GM12878 (cell line): Measurements from ENCODE around the gene ZDHHC22. TPM values are rescaled to one million over a fixed set of nuclear protein-coding genes. Genes with fewer than 3 reads are reported as not detected.

Source experiments
- ATAC-seq: fragments of 200-7000 bp; cut with Tn5 transposase; 3 replicates; pipeline ENCODE4 v1.9.1; 2020; ENCODE audit warnings: mild to moderate bottlenecking, moderate library complexity
- BruUV-seq: library from RNA; stranded (reverse); fragments of 400-500 nt; replicated peaks from 2 replicates; lab custom pipeline; 2021; lab: Mats Ljungman, UMichigan
- CTCF ChIA-PET: fragments of 300-600 bp; sonication (Branson Sonifier 250); formaldehyde crosslinking; extraction: SDS; loops from one replicate; lab custom pipeline; 2021; ENCODE audit warnings: inconsistent platforms; lab: Yijun Ruan, JAX
- POLR2A ChIA-PET: fragments of 350-600 bp; formaldehyde crosslinking; extraction: SDS; loops from one replicate; lab custom pipeline; 2021; ENCODE audit warnings: inconsistent platforms; lab: Charles Lee
- RAD21 ChIA-PET: fragments of 300-600 bp; sonication (Branson Sonifier 250); formaldehyde crosslinking; loops from one replicate; lab custom pipeline; 2023; ENCODE audit warnings: antibody characterized with exemption; ENCODE audit not compliant: unreplicated experiment; lab: Charles Lee
- SMC1A ChIA-PET: fragments of 300-600 bp; sonication (Branson Sonifier 250); formaldehyde crosslinking; loops from one replicate; lab custom pipeline; 2023; ENCODE audit not compliant: unreplicated experiment, uncharacterized antibody; lab: Charles Lee
- DNase-seq: peaks from one replicate; pipeline ENCODE4 v3.0.0-alpha.2; 2011; ENCODE audit warnings: low read depth, low spot score
- FAIRE-seq: peaks from 3 replicates; lab custom pipeline; 2011; peaks lifted over from hg19 to GRCh38; lab: Jason Lieb, UNC
- H2AFZ ChIP-seq: 2 replicates; pipeline ENCODE4 v1.6.0; 2011; ENCODE audit warnings: low read depth, low read length, control low read depth; ENCODE audit not compliant: control insufficient read depth
- H3K27ac ChIP-seq: 2 replicates; pipeline ENCODE4 v1.5.1; 2011; ENCODE audit warnings: control low read depth; ENCODE audit not compliant: control insufficient read depth, insufficient read depth
- H3K27me3 ChIP-seq, 2 experiments: replicated peaks in 1 of 2; 2 replicates each; pipeline versions ENCODE4 v1.6.0 to v1.6.1; 2011; ENCODE audit warnings: low read length in 1 of 2; ENCODE audit not compliant: control insufficient read depth in 2 of 2, insufficient read depth in 2 of 2
- H3K36me3 ChIP-seq, 2 experiments: 2 replicates each; pipeline ENCODE4 v1.5.1; 2011; ENCODE audit warnings: low read length in 1 of 2; ENCODE audit not compliant: control insufficient read depth in 2 of 2, insufficient read depth in 2 of 2
- H3K4me1 ChIP-seq: 2 replicates; pipeline ENCODE4 v1.6.1; 2011; ENCODE audit warnings: mild to moderate bottlenecking, low read length, moderate library complexity, mixed read lengths; ENCODE audit not compliant: control insufficient read depth, insufficient read depth
- H3K4me2 ChIP-seq: 2 replicates; pipeline ENCODE4 v1.6.0; 2011; ENCODE audit warnings: control low read depth; ENCODE audit not compliant: control insufficient read depth, insufficient read depth
- H3K4me3 ChIP-seq: fragments of 200-600 bp; sonication (generic); 2 replicates; pipeline ENCODE4 v1.5.1; 2016
- H3K79me2 ChIP-seq: 2 replicates; pipeline ENCODE4 v1.6.0; 2011; ENCODE audit warnings: low read length; ENCODE audit not compliant: control insufficient read depth, insufficient read depth
- H3K9ac ChIP-seq: 2 replicates; pipeline ENCODE4 v1.8.0; 2011; ENCODE audit warnings: low read length, control low read depth, mixed read lengths; ENCODE audit not compliant: control insufficient read depth, insufficient read depth
- H3K9me3 ChIP-seq: replicated peaks from 3 replicates; pipeline ENCODE4 v1.5.1; 2011; ENCODE audit warnings: mild to moderate bottlenecking, low read length; ENCODE audit not compliant: control insufficient read depth, insufficient read depth
- H4K20me1 ChIP-seq: 2 replicates; pipeline ENCODE4 v1.6.0; 2011; ENCODE audit not compliant: control insufficient read depth, insufficient read depth
- DPF2 ChIP-seq: fragments of 450-650 bp; IDR thresholded peaks from 2 replicates; pipeline ENCODE4 v1.6.1; 2017; ENCODE audit warnings: mild to moderate bottlenecking
- E2F8 ChIP-seq: fragments of 450-650 bp; IDR thresholded peaks from 2 replicates; pipeline ENCODE4 v1.6.1; 2018; ENCODE audit warnings: mild to moderate bottlenecking, low read depth, moderate library complexity; ENCODE audit not compliant: partially characterized antibody
- EZH2 ChIP-seq: IDR thresholded peaks from 2 replicates; pipeline ENCODE4 v1.6.1; 2012; ENCODE audit warnings: low read depth, mild to moderate bottlenecking, control low read depth, inconsistent platforms, low read length, borderline replicate concordance; ENCODE audit not compliant: control insufficient read depth
- FOXM1 ChIP-seq: IDR thresholded peaks from 2 replicates; pipeline ENCODE4 v1.6.1; 2012; ENCODE audit warnings: low read depth, mild to moderate bottlenecking, inconsistent platforms, low read length, moderate library complexity
- HCFC1 ChIP-seq: fragments of 150-350 bp; IDR thresholded peaks from 2 replicates; pipeline ENCODE4 v1.6.1; 2014; ENCODE audit warnings: low read length
- IRF4 ChIP-seq: IDR thresholded peaks from 2 replicates; pipeline ENCODE4 v1.6.1; 2011; ENCODE audit warnings: low read depth, low read length
- NRF1 ChIP-seq: conservative IDR thresholded peaks from 2 replicates; pipeline ENCODE4 v1.6.1; 2011; ENCODE audit warnings: mild to moderate bottlenecking, low read depth, low read length, improper control_type of control experiment
- PAX8 ChIP-seq: fragments of 450-650 bp; IDR thresholded peaks from 2 replicates; pipeline ENCODE4 v1.6.1; 2017; ENCODE audit warnings: mild to moderate bottlenecking, moderate library complexity
- PBX3 ChIP-seq: IDR thresholded peaks from 2 replicates; pipeline ENCODE4 v1.6.1; 2011; ENCODE audit warnings: mild to moderate bottlenecking, low read depth, low read length, moderate library complexity; ENCODE audit not compliant: insufficient replicate concordance
- RELA ChIP-seq: fragments of 450-650 bp; IDR thresholded peaks from 2 replicates; pipeline ENCODE4 v1.8.0; 2014; ENCODE audit warnings: borderline replicate concordance; ENCODE audit not compliant: partially characterized antibody
- STAT1 ChIP-seq: fragments of 450-650 bp; conservative IDR thresholded peaks from 2 replicates; pipeline ENCODE4 v1.6.1; 2014; ENCODE audit warnings: antibody characterized with exemption, mild to moderate bottlenecking
- ZBTB4 ChIP-seq: fragments of 450-650 bp; formaldehyde crosslinking; IDR thresholded peaks from 2 replicates; pipeline ENCODE4 v1.4.0; 2022; ENCODE audit warnings: mild to moderate bottlenecking, moderate library complexity
- WGBS: methylation state at CpG from one replicate; pipeline ENCODE4 v1.1.6; 2016; ENCODE audit warnings: low lambda C conversion rate; ENCODE audit not compliant: insufficient replicate concordance, insufficient coverage; ENCODE audit errors: missing lambda C conversion rate; 5-methylcytosine and 5-hydroxymethylcytosine counted together
- in situ Hi-C: fragments of 300-500 bp; cut with MboI; formaldehyde crosslinking; loops from 9 replicates; pipeline ENCODE4 v1.14.3; 2018; ENCODE audit warnings: mixed read lengths
- intact Hi-C: fragments of 100-400 bp; cut with micrococcal nuclease; formaldehyde crosslinking; loops from one replicate; pipeline ENCODE4 v1.14.2; 2022; ENCODE audit not compliant: unreplicated experiment
- polyA plus RNA-seq, 11 experiments: library from polyadenylated mRNA; depleted of rRNA in 4 of 11; unstranded in 6 of 11; stranded (reverse) in 5 of 11; fragments of >200 nt; fragmentation: Nextera tagmentation in 4 of 11; fragmentation: Illumina TruSeq in 1 of 11; extraction: Ambion mirVana in 4 of 11; extraction: Trizol in 1 of 11; gene quantifications; 1 replicate in 1 of 11; 2 replicates in 10 of 11; pipeline versions ENCODE4 v1.2.1 to v1.2.3, GENCODE V29; 2011 to 2016; ENCODE audit warnings: inconsistent platforms in 2 of 11, missing spikeins in 2 of 11, low read depth in 1 of 11
- total RNA-seq, 4 experiments: library from RNA; depleted of rRNA in 3 of 4; stranded (reverse); fragments of >200 nt in 3 of 4; fragmentation: Illumina TruSeq in 1 of 4; extraction: Trizol in 1 of 4; gene quantifications; 2 replicates each; pipeline versions ENCODE4 v1.2.1 to v1.2.3, GENCODE V29; 2013 to 2021
- TF ChIP-seq, protein P1 (sequence below): IDR thresholded peaks from 2 replicates; pipeline ENCODE4 v1.6.1; 2011; ENCODE audit warnings: low read depth, mild to moderate bottlenecking, low read length, moderate library complexity, borderline replicate concordance; ENCODE audit errors: extremely low read depth

Gene ZDHHC22
- total and polyA plus RNA-seq, 10 of the 15 experiments (the other 5 are each of a cell fraction or from before 2014, with no cell fraction given): 0.06 TPM; not detected in 9

GRCh38 chr14:77153802-77154201 lies 12.2 kb upstream of the ZDHHC22 start:
- ChIA-PET SMC1A (interaction anchor here (0.7 to 4.5 kb wide), 3 partner anchors 14 to 162 kb away, joined by 3 to 45 read pairs (median 5); no protein-coding TSS in a partner anchor), RAD21 (interaction anchor here (0.9 to 3.4 kb wide), 4 partner anchors 59 to 281 kb away, joined by 3 to 48 read pairs (median 18); no protein-coding TSS in a partner anchor), CTCF (interaction anchor here (0.8 to 7.7 kb wide), 11 partner anchors 11 to 281 kb away, joined by 3 to 159 read pairs (median 4); partner anchors contain the start of gene ZDHHC22), POLR2A (no interaction called here)
- Histone ChIP-seq H3K4me2 (no peak overlapping the region), H3K79me2 (no peaks in the 10 kb centered on the region), H3K9me3 (no peaks in the 10 kb centered on the region), H2AFZ (no peak overlapping the region), H3K36me3 (no peaks in the 10 kb centered on the region), H3K4me3 (no peak overlapping the region), H4K20me1 (no peaks in the 10 kb centered on the region), H3K27ac (no peak overlapping the region), H3K4me1 (no peaks in the 10 kb centered on the region), H3K27me3 (no peaks in the 10 kb centered on the region; a peak in 1 of 4 replicates), H3K9ac (no peak overlapping the region)
- 31% methylated on average over 3 of the region's 3 CpGs for WGBS
- DNase-seq (no peak), FAIRE-seq (no peak), ATAC-seq (no peak)
- intact Hi-C loops (loop anchor here (2.0 to 10.0 kb wide), 4 partner anchors 58 to 391 kb away; partner anchors contain the start of genes AHSA1 and VIPAS39), in situ Hi-C loops (loop anchor here (5.0 kb wide), 1 partner anchor 163 kb away; no protein-coding TSS in a partner anchor)
- BruUV-seq: no TSS peak
- TF ChIP-seq STAT1 (no peak), RELA (no peak), E2F8 (no peak), ZBTB4 (no peak), PBX3 (no peak), IRF4 (no peak), HCFC1 (no peak), FOXM1 (no peak), DPF2 (no peak), EZH2 (no peak), PAX8 (no peak), NRF1 (no peak)
- TF ChIP-seq, protein P1, sequence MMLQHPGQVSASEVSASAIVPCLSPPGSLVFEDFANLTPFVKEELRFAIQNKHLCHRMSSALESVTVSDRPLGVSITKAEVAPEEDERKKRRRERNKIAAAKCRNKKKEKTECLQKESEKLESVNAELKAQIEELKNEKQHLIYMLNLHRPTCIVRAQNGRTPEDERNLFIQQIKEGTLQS: no peak
